Measurements from ENCODE around the gene GVQW3. TPM values are rescaled to one million over a fixed set of nuclear protein-coding genes. Genes with fewer than 3 reads are reported as not detected.

GVQW3 gene
- polyA plus RNA-seq, 1 experiment: 1.7 TPM

DNA sequence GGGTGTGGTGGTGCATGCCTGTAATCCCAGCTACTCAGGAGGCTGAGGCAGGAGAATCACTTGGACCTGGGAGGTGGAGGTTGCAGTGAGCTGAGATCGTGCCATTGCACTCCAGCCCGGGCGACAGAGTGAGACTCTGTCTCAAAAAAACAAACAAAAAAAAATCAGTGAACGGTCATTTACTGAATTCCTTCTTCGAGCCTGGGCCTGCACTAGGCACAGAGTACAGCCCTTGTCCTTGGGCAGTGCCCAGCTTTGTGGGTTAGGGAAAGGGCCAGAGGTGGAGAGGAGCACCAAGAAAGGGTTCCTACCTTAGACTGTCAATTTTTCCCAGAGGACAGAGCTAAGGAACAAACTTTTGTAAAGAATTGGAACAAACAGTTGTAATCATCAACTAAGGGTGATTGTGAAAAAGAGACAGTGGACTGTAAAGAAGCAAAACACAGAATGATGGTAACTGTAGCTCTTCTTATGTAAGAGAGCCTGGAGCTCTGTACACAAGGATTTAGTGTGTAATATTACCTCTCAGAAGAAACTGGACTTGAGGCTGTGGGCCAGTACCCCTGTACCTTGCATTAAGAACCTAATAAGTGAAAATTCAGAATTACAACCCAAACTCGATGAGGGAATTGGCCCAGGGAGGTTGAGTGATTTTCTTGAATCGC lies 10.8 kb downstream of the GVQW3 start:
- ChIA-PET CTCF (interaction anchor here (0.8 kb wide), 1 partner anchor 340 kb away, joined by 3 read pairs; no protein-coding TSS in a partner anchor), POLR2A (no interaction called here)
- TF ChIP-seq, protein P1, sequence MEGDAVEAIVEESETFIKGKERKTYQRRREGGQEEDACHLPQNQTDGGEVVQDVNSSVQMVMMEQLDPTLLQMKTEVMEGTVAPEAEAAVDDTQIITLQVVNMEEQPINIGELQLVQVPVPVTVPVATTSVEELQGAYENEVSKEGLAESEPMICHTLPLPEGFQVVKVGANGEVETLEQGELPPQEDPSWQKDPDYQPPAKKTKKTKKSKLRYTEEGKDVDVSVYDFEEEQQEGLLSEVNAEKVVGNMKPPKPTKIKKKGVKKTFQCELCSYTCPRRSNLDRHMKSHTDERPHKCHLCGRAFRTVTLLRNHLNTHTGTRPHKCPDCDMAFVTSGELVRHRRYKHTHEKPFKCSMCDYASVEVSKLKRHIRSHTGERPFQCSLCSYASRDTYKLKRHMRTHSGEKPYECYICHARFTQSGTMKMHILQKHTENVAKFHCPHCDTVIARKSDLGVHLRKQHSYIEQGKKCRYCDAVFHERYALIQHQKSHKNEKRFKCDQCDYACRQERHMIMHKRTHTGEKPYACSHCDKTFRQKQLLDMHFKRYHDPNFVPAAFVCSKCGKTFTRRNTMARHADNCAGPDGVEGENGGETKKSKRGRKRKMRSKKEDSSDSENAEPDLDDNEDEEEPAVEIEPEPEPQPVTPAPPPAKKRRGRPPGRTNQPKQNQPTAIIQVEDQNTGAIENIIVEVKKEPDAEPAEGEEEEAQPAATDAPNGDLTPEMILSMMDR (IDR thresholded peaks at IDR 0.05; ENCODE audit: low read depth, low read length): no peak

DNA sequence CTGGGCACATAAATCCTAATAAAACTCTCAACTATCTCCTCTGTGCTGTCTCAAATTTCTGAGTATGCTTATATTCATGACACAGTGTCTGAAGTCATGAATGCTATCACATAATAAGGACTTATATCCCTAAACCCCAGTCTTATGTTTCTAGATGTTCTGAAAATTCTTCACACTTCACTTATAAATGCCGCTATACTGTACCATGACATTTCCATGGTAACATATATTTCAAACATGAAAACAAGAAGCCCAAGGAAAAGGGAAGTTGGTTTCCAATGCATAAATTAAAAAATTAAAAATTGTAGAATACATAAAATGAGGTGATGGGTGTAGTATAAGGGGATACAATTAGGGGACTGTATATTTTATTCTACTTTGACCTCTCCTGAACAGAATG lies 11.7 kb downstream of the GVQW3 start:
- ChIA-PET POLR2A (no interaction called here), CTCF (no interaction called here)
- Histone ChIP-seq H3K4me3 (ENCODE audit: low read depth, low read length) (no peak overlapping the region), H3K9me3 (ENCODE audit: control insufficient read depth, insufficient read depth, low read length) (no peaks in the 10 kb centered on the region), H3K27ac (ENCODE audit: low read depth, low read length) (no peak overlapping the region), H3K27me3 (ENCODE audit: control insufficient read depth, insufficient read depth, low read length) (no peaks in the 10 kb centered on the region)
- TF ChIP-seq, protein P1 (IDR thresholded peaks at IDR 0.05; ENCODE audit: low read depth, low read length): no peak
- no peak for DNase-seq (ENCODE audit: low read depth, low spot score)

More for the DNA sequence above, 10.8 kb downstream of the GVQW3 start:
- H3K27me3 ChIP-seq (ENCODE audit: control insufficient read depth, insufficient read depth, low read length): no peaks in the 10 kb centered on the region
- H3K9me3 ChIP-seq (ENCODE audit: control insufficient read depth, insufficient read depth, low read length): no peaks in the 10 kb centered on the region
- H3K4me3 ChIP-seq (ENCODE audit: low read depth, low read length): no peak overlapping the region
- H3K27ac ChIP-seq (ENCODE audit: low read depth, low read length): no peak overlapping the region
- DNase-seq (ENCODE audit: low read depth, low spot score): no peak

DNA sequence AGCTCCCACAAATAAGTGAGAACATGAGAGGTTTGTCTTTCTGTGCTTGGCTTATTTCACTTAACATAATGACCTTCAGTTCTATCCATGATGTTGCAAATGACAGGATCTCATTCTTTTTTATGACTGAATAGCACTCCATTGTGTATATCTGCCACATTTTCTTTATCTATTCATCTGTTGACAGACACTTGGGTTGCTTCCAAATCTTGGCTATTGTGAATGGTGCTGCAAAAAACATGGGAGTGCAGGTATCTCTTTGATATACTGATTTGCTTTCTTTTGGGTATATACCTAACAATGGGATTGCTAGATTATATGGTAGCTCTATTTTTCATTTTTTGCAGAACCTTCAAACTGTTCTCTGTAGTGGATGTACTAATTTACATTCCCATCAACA lies 13.3 kb downstream of the GVQW3 start:
- Histone ChIP-seq H3K4me3 (ENCODE audit: low read depth, low read length) (no peak overlapping the region), H3K27me3 (ENCODE audit: control insufficient read depth, insufficient read depth, low read length) (no peaks in the 10 kb centered on the region), H3K27ac (ENCODE audit: low read depth, low read length) (no peak overlapping the region), H3K9me3 (ENCODE audit: control insufficient read depth, insufficient read depth, low read length) (no peaks in the 10 kb centered on the region)
- CTCF ChIA-PET: no interaction called here
- TF ChIP-seq, protein P1 (IDR thresholded peaks at IDR 0.05; ENCODE audit: low read depth, low read length): no peak
- DNase-seq (ENCODE audit: low read depth, low spot score): no peak
- POLR2A ChIA-PET: no interaction called here

DNA sequence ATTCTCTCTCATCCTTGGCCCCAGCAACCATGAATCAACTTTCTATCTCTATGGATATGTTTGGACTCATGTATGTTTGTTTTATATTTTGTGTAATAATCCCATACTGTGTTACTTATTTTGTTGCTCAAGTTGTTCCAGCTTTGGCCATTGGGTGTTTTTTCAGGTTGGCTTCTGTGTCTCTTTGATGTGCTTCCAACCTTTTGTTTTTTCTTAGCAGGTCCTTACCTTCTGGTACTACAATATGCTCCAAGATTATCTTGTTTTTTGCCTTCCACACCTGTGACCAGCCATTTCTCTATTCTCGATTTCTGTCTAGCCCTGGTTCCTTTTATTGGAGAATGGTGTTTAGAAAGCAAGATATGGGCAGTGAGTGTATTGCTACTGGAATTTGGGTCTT lies 14.2 kb downstream of the GVQW3 start:
- no peak overlapping the region for H3K27ac ChIP-seq (ENCODE audit: low read depth, low read length)
- no peak for DNase-seq (ENCODE audit: low read depth, low spot score)
- no peaks in the 10 kb centered on the region for H3K9me3 ChIP-seq (ENCODE audit: control insufficient read depth, insufficient read depth, low read length)
- H3K4me3 ChIP-seq (ENCODE audit: low read depth, low read length): no peak overlapping the region
- no peaks in the 10 kb centered on the region for H3K27me3 ChIP-seq (ENCODE audit: control insufficient read depth, insufficient read depth, low read length)
- ChIA-PET CTCF (no interaction called here), POLR2A (no interaction called here)
- TF ChIP-seq, protein P1 (IDR thresholded peaks at IDR 0.05; ENCODE audit: low read depth, low read length): no peak

DNA sequence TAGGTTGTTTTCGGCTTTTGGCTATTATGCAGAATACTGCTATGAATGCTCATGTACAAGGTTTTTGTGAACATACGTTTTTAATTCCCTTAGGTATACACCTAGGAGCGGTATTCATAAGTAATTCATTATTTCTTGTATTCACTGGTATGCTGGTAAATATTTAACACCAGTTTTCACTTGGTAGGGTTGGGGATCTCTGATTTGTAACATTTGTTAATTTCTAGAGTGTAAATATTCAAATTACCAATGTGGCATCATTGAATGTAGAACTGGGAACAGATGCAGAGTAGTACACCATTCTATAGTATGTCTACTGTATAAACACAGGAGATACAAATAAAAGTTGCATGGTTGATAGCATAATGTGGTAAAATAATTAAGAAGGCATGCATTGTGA lies 16.3 kb downstream of the GVQW3 start:
- no peak for DNase-seq (ENCODE audit: low read depth, low spot score)
- no peak overlapping the region for H3K27ac ChIP-seq (ENCODE audit: low read depth, low read length)
- ChIA-PET POLR2A (no interaction called here), CTCF (no interaction called here)
- TF ChIP-seq, protein P1 (IDR thresholded peaks at IDR 0.05; ENCODE audit: low read depth, low read length): no peak
- H3K27me3 ChIP-seq (ENCODE audit: control insufficient read depth, insufficient read depth, low read length): peaks cover 4% of the 10 kb centered on the region
- H3K4me3 ChIP-seq (ENCODE audit: low read depth, low read length): no peak overlapping the region
- no peaks in the 10 kb centered on the region for H3K9me3 ChIP-seq (ENCODE audit: control insufficient read depth, insufficient read depth, low read length)
